NCI-H2196 (cell line): ENCODE data around the gene PF4V1.
A peak's percentile ranks its signal among the peaks of the same experiment; 100 is the strongest.

Source experiments
- DNase-seq: peaks from one replicate; lab custom pipeline; 2025; ENCODE audit not compliant: unreplicated experiment; lab: John Stamatoyannopoulos, UW

PF4V1 gene

GRCh38 chr4:73844806-73845205 is 8.3 kb upstream of the PF4V1 start:
- DNase-seq: no peak

DNA sequence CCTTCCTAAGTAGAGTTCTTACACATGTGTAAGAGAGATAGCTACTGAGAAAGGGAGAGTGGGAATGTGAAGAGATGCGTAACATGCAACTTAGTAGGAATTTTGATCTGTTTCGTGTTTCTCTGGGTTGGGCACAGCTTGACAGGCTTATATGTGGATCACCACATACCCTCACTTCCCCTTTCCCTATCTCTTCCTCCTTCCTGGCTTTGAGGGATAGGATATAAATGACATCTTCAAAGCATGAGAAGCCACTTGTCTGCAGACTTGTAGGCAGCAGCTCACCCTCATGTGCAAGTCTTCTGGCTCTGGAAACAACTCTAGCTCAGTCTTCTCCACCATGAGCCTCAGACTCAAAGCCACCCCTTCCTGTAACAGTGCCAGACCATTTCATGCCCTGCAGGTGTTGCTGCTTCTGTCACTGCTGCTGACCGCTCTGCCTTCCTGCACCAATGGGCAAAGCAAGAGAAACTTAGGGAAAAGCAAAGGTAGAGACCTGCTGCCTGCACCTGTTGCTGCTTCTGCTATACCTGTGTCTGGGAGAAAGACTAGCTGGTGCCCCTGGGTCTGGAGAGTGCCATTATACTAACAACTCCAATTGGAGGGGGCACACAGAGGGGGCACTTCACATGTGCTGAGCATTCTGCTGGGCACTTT is 5.4 kb upstream of the PF4V1 start:
- DNase-seq: no peak

DNA sequence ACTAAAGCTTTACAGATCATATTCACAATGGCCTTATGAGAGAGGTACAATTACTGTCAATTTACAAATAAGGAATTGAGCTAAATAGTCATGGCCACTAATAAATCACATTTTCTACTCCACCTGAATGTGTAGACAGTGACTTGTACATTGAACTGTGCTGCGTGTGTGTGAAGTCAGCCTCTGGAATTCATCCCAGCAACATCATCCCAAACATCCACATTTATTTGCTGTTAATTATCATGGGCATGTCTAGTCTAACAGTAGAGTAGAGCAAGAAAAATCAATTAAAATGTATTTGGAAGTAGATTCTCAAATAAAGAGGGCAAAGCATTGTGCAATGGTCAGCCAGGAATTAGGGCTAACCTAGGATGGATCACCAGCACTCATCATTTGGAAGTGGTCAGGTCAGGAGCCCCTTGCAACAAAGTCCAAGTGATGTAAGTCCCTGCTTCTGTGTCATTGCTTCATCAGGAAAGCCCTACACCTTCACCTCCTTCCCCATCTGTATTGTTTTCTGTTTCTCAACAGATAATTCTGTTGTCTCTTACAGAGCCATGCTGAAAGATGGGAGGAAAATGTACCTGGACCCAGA is 4.8 kb upstream of the PF4V1 start:
- DNase-seq: no peak

DNA sequence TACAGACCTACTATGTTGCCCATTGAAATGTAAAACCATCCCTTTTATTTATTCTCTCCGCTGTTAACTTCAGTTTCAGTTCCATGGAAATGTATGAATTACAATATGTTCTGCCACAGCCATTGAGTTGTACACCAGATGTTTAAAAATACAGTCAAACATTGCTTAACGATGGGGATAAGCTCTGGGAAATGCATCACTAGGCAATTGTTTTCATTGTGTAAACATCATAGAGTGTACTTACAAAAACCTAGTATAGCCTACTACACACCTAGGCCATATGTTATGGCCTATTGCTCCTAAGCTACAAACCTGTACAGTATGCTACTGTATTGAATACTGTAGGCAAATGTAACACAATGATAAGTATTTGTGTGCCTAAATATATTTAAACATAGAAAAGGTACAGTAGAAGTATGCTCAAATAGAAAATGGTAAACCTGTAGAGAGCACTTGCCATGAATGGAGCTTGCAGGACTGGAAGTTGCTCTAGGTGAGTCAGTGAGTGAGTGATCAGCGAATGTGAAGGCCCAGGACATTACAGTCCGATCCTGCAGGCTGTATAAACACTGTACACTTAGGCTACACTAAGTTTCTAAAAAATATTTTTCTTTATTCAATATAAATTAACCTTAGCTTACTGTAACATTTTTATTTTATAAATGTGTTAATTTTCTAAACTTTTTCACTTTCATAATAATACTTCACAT is 2.7 kb upstream of the PF4V1 start:
- DNase-seq: no peak

DNA sequence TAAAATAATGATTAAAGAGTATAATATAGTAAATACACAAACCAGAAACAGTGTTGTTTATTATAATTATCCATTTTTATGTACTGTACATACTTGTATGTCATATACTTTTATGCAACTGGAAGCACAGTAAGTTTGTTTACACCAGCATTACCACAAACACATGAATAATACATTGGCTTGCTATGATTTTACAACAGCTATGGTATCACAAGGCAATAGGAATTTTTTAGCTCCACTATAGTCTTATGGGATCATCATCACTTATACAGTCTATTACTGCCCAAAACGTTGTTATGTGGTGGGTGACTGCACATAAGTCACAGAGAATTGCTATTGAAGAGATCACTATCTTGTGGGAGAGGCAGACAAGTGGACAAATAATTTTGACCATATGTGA is 1.8 kb upstream of the PF4V1 start:
- no peak for DNase-seq

DNA sequence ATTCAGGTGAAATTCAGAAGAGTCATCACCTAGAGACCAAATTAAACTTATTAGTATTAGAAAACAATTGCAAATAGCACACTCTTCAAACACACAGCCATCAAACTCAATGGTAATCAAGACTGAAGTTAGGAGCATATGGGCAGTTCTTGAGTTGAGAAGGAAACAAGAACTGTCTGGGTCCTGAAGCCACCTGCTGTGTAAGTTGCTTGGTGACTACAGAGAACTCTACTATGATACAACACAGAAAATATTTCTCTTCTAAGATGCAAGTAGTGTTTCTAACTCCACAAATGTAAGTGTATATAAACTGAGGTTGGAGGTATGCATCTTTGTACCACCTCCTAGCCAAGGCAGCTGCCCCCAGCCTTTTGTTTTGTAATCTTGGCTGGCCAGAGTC is 325 bp upstream of the PF4V1 start:
- no peak for DNase-seq

GRCh38 chr4:73853718-73854473 is 800 bp downstream of the PF4V1 start:
- no peak for DNase-seq

DNA sequence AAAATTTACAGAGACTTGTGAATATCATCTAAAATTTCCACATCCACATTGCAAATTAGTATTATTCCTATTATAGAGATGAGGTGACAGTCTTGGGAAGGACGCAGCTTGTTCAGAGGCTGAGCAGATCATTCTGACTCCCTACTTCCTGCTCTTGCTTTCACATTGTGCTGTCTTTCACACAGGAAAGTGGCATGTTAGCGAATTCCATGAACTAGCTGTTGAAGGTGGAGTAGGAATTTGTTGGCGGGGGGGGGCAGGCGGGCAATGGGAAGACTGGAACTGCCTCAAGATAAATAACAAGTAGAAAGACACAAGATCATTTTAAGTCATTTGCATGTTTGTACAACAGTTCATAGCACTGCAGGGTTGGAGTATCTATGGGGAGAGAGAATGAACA is 2.3 kb downstream of the PF4V1 start:
- no peak for DNase-seq

GRCh38 chr4:73856518-73856917 is 3.4 kb downstream of the PF4V1 start:
- DNase-seq: no peak

- no peak for DNase-seq
These were observed 6.6 kb downstream of the PF4V1 start for GRCh38 chr4:73859614-73860088.

DNA sequence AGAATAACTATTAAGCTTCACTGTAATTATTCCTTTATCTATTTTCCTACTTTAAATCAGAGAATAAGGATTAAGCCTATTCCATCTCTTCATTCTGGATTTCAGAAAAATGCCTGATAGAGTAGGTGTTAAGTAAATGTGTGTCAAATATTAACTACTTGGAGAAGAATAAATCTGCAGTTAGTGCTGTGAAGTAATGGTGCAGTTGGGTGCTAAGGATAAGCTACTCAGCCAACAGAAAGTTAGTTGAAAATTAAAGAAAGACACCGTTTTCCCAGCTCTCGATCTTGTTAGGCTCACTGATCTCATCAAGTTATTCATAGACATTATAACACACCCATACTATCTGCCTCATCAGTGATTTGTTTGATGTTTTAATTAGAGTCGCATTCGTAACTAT is 7.1 kb downstream of the PF4V1 start:
- no peak for DNase-seq

GRCh38 chr4:73860917-73861316 is 7.8 kb downstream of the PF4V1 start:
- no peak for DNase-seq

- no peak for DNase-seq
These were observed 9.2 kb downstream of the PF4V1 start for GRCh38 chr4:73862322-73862721.

DNA sequence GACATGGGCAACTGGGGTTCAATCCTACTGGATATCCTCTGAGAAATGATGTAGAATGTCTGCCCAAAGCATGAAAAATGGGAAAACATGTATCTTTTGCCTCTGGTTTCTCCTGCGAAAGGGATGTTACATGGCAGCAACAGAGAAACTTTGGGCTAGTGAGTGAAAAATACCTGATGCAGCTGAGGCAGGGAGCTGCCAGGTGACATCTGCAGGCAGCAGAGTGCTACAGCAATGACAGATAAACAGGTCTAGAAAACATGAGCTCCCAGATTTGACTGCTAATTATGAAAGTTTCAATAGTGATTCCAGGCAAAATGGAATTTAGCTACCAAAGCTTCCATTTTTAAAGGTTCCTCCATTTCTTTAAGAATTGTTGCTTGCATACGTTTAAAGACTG is 11.3 kb downstream of the PF4V1 start:
- peak; percentile 3 for DNase-seq

DNA sequence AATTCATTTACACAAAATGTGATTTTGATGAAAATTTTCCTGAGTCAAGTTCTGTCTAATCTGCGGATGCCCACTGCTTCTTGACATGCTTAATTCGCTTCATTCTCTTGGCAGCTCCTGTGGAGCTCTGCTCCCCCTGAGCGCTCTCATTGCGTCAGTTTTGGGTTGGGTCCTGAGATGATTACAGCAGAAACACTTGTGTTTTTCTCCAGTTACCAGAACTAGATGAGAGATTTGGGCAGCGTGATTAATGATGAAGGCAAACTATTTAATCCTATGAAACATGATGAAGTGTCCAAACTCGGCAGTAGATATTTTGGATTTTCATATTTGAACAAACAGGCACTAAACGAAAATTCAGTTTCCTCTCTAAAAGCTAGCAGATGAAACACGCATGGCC is 11.9 kb downstream of the PF4V1 start:
- no peak for DNase-seq

- no peak for DNase-seq
These were observed 12.5 kb downstream of the PF4V1 start for GRCh38 chr4:73865431-73866096.

- DNase-seq: no peak
These were observed 13.2 kb downstream of the PF4V1 start for GRCh38 chr4:73866246-73866645.

DNA sequence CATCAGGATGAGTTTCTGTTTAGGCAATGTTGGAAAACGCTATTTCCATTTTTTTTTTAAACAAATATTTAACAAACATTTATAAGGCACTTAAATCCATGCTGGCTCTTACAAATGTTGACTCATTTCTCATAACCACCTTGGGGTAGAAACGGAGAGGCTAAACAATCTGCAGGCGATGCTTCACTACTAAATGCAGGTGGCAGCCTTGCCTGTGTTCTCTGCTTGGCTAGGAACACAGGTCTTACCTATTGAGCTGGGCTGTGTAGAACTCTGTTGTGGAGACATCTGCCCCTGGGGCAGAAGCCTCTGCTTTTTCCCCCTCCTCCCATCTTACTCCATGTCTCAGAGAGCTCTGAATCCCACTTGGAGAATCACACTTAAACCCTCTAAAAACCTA is 14.7 kb downstream of the PF4V1 start:
- no peak for DNase-seq

GRCh38 chr4:73868206-73869129 is 15.4 kb downstream of the PF4V1 start:
- DNase-seq: no peak
